Measurements from ENCODE around the gene MYO3B.

MYO3B gene

DNA sequence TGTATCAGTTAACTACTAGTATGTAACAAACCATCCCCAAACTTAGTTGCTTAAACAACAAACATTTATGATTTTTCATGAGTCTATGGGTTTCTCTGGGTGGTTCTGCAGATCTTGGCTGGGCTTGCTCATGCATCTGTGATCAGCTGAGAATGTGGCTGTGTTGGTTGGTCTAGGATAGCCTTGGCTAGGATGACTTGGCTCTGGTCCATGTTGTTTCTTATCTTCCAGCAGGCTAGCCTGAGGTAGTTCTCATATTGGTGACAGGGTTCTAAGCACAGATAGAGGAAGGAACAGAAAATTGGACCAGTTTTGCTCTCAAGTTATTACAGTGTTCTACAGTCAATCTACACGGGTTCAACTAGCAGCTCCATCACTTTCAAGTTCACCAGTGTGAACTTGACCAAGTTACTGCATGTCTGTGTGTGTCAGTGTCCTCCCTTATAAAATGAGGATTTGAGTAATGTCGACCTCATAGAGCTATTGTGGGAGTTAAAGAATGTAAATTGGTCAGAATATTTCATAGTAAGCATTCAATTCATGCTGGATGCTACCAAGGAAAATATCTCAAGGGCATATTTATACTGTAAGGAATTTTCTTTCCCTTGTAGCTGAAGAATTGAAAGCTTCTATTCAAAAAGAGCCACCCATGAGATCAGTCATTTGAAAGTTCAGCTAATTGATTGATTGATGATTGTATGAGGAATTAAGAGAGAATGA is 65.3 kb downstream of the MYO3B start:
- TF ChIP-seq, protein P1, sequence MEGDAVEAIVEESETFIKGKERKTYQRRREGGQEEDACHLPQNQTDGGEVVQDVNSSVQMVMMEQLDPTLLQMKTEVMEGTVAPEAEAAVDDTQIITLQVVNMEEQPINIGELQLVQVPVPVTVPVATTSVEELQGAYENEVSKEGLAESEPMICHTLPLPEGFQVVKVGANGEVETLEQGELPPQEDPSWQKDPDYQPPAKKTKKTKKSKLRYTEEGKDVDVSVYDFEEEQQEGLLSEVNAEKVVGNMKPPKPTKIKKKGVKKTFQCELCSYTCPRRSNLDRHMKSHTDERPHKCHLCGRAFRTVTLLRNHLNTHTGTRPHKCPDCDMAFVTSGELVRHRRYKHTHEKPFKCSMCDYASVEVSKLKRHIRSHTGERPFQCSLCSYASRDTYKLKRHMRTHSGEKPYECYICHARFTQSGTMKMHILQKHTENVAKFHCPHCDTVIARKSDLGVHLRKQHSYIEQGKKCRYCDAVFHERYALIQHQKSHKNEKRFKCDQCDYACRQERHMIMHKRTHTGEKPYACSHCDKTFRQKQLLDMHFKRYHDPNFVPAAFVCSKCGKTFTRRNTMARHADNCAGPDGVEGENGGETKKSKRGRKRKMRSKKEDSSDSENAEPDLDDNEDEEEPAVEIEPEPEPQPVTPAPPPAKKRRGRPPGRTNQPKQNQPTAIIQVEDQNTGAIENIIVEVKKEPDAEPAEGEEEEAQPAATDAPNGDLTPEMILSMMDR (IDR thresholded peaks at IDR 0.05; ENCODE audit: insufficient read depth, low read length, missing control alignments), result no peak
- no peak for DNase-seq (ENCODE audit: low read depth, low spot score)
- CTCF ChIA-PET, result interaction anchor here (0.7 to 1.3 kb wide), 5 partner anchors 11 to 791 kb away, joined by 3 to 4 read pairs (median 3); no protein-coding TSS in a partner anchor
- H3K4me3 ChIP-seq (ENCODE audit: low read depth, low read length), result no peak overlapping the region
- POLR2A ChIA-PET, result no interaction called here

DNA sequence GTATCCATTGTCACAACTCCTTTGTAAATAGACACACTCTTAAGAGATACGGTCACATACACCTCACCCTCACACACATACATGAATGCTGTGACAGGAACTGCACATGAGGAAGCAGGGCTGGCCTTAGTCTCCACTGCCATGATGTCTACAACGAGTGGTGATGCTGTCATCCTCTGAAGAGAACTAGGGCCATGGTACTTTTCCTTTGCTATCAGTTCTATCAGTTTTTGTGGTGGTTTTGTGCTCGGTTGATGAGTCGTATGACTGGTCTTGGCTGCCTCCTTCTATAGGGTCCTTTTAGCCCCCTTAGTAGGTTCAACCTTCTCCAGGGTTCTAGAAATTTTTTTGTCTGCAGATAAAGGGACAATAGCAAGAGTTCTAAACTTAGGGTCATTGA is 66.0 kb downstream of the MYO3B start:
- DNase-seq (ENCODE audit: low read depth, low spot score), result no peak
- no peak overlapping the region for H3K4me3 ChIP-seq (ENCODE audit: low read depth, low read length)
- TF ChIP-seq, protein P1 (IDR thresholded peaks at IDR 0.05; ENCODE audit: insufficient read depth, low read length, missing control alignments), result no peak
- ChIA-PET CTCF (no interaction called here), POLR2A (no interaction called here)

DNA sequence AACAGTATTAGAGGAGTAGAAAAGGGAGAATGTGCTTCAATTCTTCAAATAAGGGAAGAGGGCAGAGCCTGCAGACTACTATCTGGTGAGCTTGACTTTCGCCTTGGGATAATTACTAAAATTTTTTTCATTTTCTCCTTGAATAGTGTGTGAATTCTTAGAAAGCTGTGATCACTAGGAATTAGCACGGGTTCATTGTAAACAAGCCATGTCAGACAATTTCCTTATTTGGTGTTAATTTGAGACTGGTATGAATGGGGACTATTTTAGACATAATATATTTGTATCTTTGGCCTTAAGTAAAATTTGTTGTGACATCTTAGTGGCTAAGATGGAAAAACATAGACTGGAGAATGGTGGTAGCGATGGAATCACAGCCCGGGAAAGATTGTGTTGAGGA is 66.6 kb downstream of the MYO3B start:
- no peak for DNase-seq (ENCODE audit: low read depth, low spot score)
- ChIA-PET CTCF (no interaction called here), POLR2A (no interaction called here)
- H3K4me3 ChIP-seq (ENCODE audit: low read depth, low read length), result no peak overlapping the region
- TF ChIP-seq, protein P1 (IDR thresholded peaks at IDR 0.05; ENCODE audit: insufficient read depth, low read length, missing control alignments), result no peak

DNA sequence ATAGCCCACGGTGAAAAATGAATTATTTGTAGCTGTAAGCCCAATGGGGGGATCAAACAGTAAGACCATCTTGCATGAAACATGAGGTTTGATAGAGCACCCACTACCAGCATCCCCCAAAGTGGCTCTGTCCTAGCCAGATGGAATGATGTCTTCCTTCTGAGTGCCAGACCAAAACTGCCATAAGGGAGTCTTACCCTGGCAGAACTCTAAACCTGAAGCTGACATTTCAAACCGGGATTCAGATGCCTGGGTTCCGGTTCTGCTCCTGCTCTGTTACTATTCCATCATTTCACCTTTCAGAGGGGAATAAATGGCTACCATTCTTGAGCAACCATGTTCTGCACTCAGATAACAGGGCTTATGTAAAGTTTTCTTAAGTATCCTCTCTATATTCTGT is 67.4 kb downstream of the MYO3B start:
- no peak for DNase-seq (ENCODE audit: low read depth, low spot score)
- ChIA-PET CTCF (no interaction called here), POLR2A (no interaction called here)
- TF ChIP-seq, protein P1 (IDR thresholded peaks at IDR 0.05; ENCODE audit: insufficient read depth, low read length, missing control alignments), result no peak
- no peak overlapping the region for H3K4me3 ChIP-seq (ENCODE audit: low read depth, low read length)

DNA sequence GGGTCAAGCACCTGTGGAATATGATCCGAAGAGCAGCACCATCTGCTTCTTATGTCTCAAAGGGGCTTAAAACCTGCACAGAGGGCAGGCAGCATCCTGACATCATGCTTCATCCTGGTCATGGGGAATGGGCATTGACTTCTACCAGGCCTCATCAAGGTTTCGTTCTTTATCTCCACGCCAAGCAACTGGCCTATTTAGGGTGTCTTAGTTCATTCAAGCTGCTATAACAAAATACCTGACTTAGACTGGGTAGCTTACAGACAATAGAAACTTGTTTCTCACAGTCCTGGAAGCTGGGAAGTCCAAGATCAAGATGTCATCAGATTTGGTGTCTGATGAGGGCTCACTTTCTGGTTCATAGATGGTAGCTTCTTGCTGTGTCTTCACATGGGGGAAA is 69.4 kb downstream of the MYO3B start:
- no peak for DNase-seq (ENCODE audit: low read depth, low spot score)
- TF ChIP-seq, protein P1 (IDR thresholded peaks at IDR 0.05; ENCODE audit: insufficient read depth, low read length, missing control alignments), result no peak
- H3K4me3 ChIP-seq (ENCODE audit: low read depth, low read length), result no peak overlapping the region
- CTCF ChIA-PET, result no interaction called here
- POLR2A ChIA-PET, result no interaction called here

DNA sequence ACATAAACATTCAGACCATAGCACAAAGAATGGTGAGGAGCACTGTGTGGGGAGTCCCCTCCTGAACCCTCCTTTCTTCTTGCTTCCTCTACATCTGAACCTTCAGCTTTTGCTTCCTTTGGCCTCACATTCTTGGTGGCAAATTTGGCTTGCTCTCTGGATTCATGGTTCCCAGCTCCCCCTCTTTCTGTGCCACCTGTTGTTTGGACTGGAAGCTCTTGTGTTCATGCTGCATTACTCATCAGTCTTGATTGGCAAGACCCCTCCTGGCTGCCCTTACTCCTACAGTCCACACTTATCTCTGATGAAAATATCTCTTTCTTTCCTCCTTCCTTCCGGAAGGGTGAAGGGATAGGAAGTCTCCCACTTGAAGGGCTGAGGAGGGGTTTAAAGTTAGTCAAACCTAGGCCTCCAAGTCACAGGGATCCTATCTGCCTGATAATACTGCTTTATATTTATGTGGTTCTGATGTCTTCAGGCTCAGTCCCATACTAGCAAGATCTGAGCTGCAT is 70.0 kb downstream of the MYO3B start:
- ChIA-PET POLR2A (no interaction called here), CTCF (no interaction called here)
- no peak overlapping the region for H3K4me3 ChIP-seq (ENCODE audit: low read depth, low read length)
- TF ChIP-seq, protein P1 (IDR thresholded peaks at IDR 0.05; ENCODE audit: insufficient read depth, low read length, missing control alignments), result no peak
- DNase-seq (ENCODE audit: low read depth, low spot score), result no peak

Data from AG04449 (cell line).